H1 (cell line): ENCODE results near the gene PLA2G4E. TPM values are rescaled to one million over a fixed set of nuclear protein-coding genes. Genes with fewer than 3 reads are reported as not detected.

Experiments
- CTCF ChIA-PET: fragments of 300-600 bp; sonication (Branson Sonifier 250); formaldehyde crosslinking; loops from one replicate; lab custom pipeline; 2021; ENCODE audit not compliant: partially characterized antibody; lab: Charles Lee
- POLR2A ChIA-PET: fragments of 300-600 bp; sonication (Branson Sonifier 250); formaldehyde crosslinking; loops from one replicate; lab custom pipeline; 2021; ENCODE audit warnings: inconsistent platforms; ENCODE audit not compliant: partially characterized antibody; lab: Charles Lee
- DNase-seq, 2 experiments: peaks; one replicate each; pipeline versions ENCODE4 v3.0.0 to v3.0.0-alpha.2; 2010 to 2022; ENCODE audit warnings: low spot score in 2 of 2, low read depth in 1 of 2, mixed read lengths in 1 of 2
- FAIRE-seq: peaks from 2 replicates; lab custom pipeline; 2011; peaks lifted over from hg19 to GRCh38; lab: Jason Lieb, UNC
- H2AFZ ChIP-seq: 2 replicates; pipeline ENCODE4 v1.8.1; 2012; ENCODE audit warnings: low read length, inconsistent platforms
- H2AK5ac ChIP-seq: 2 replicates; pipeline ENCODE4 v1.6.1; 2013; ENCODE audit warnings: low read depth, low read length
- H2BK120ac ChIP-seq: replicated peaks from 2 replicates; pipeline ENCODE3; 2013; ENCODE audit warnings: low read depth, low read length, inconsistent platforms
- H2BK12ac ChIP-seq: 2 replicates; pipeline ENCODE4 v1.6.1; 2013; ENCODE audit warnings: low read depth, low read length
- H2BK15ac ChIP-seq: 2 replicates; pipeline ENCODE4 v1.6.1; 2013; ENCODE audit warnings: low read length
- H2BK20ac ChIP-seq: 2 replicates; pipeline ENCODE4 v1.6.1; 2013; ENCODE audit warnings: low read length
- H2BK5ac ChIP-seq: 2 replicates; pipeline ENCODE4 v1.6.1; 2013; ENCODE audit warnings: low read depth, low read length
- H3K14ac ChIP-seq: 2 replicates; pipeline ENCODE4 v1.6.1; 2013; ENCODE audit warnings: inconsistent platforms; ENCODE audit not compliant: insufficient read length
- H3K18ac ChIP-seq: 2 replicates; pipeline ENCODE4 v1.6.1; 2013; ENCODE audit warnings: low read length; ENCODE audit errors: extremely low read depth
- H3K23ac ChIP-seq: 2 replicates; pipeline ENCODE4 v1.6.1; 2013; ENCODE audit warnings: inconsistent platforms; ENCODE audit not compliant: insufficient read length
- H3K23me2 ChIP-seq: 2 replicates; pipeline ENCODE4 v1.6.1; 2013; ENCODE audit warnings: low read depth, low read length
- H3K27ac ChIP-seq: 2 replicates; pipeline ENCODE4 v1.6.1; 2011; ENCODE audit warnings: low read depth, low read length, inconsistent platforms
- H3K27me3 ChIP-seq, 4 experiments: replicated peaks in 1 of 4; 1 replicate in 1 of 4; 2 replicates in 3 of 4; pipeline versions ENCODE4 v1.6.1 to v1.8.1; 2011 to 2013; ENCODE audit warnings: low read length in 3 of 4, mild to moderate bottlenecking in 3 of 4, inconsistent platforms in 2 of 4, mixed read lengths in 2 of 4, moderate library complexity in 1 of 4; ENCODE audit not compliant: control insufficient read depth in 3 of 4, insufficient read depth in 3 of 4; ENCODE audit errors: extremely low read depth in 1 of 4
- H3K36me3 ChIP-seq, 4 experiments: 2 replicates each; pipeline versions ENCODE4 v1.6.1 to v1.8.1; 2011 to 2013; ENCODE audit warnings: mild to moderate bottlenecking in 4 of 4, low read length in 3 of 4, moderate library complexity in 2 of 4, control low read depth in 1 of 4, inconsistent platforms in 1 of 4; ENCODE audit not compliant: insufficient read depth in 4 of 4, control insufficient read depth in 2 of 4
- H3K4ac ChIP-seq: replicated peaks from 2 replicates; pipeline ENCODE3; 2013; ENCODE audit warnings: low read length, low read depth, mixed read lengths, inconsistent platforms; ENCODE audit not compliant: insufficient read length
- H3K4me1 ChIP-seq, 4 experiments: replicated peaks in 1 of 4; 1 replicate in 1 of 4; 2 replicates in 3 of 4; pipeline versions ENCODE4 v1.6.1 to v1.8.1; 2011 to 2013; ENCODE audit warnings: low read length in 3 of 4, inconsistent platforms in 2 of 4, mixed read lengths in 1 of 4; ENCODE audit not compliant: insufficient read depth in 4 of 4, control insufficient read depth in 3 of 4
- H3K4me2 ChIP-seq, 2 experiments: 2 replicates each; pipeline versions ENCODE4 v1.6.1 to v1.8.1; 2011 to 2013; ENCODE audit warnings: low read depth in 2 of 2, low read length in 2 of 2, control low read depth in 1 of 2, inconsistent platforms in 1 of 2, mild to moderate bottlenecking in 1 of 2; ENCODE audit not compliant: insufficient read depth in 1 of 2
- H3K4me3 ChIP-seq, 4 experiments: fragments of 200-600, 300-600 bp in 1 of 4; sonication (generic), shearing (Covaris generic), sonication (Bioruptor Twin) in 1 of 4; 2 replicates each; pipeline versions ENCODE4 v1.5.1 to v1.8.1; 2011 to 2016; ENCODE audit warnings: low read length in 4 of 4, low read depth in 3 of 4, control low read depth in 2 of 4, inconsistent platforms in 2 of 4, mild to moderate bottlenecking in 2 of 4, mixed read lengths in 1 of 4, moderate library complexity in 1 of 4; ENCODE audit not compliant: insufficient read depth in 2 of 4; ENCODE audit errors: extremely low read depth in 1 of 4
- H3K56ac ChIP-seq: replicated peaks from 2 replicates; pipeline ENCODE3; 2013; ENCODE audit warnings: low read depth, mild to moderate bottlenecking, mixed read lengths, low read length, inconsistent platforms; ENCODE audit not compliant: insufficient read length
- H3K79me1 ChIP-seq: 2 replicates; pipeline ENCODE4 v1.6.1; 2013; ENCODE audit warnings: low read depth, low read length, control low read depth
- H3K79me2 ChIP-seq, 2 experiments: 2 replicates each; pipeline versions ENCODE4 v1.6.1 to v1.8.1; 2012 to 2013; ENCODE audit warnings: low read length in 2 of 2, mild to moderate bottlenecking in 2 of 2, inconsistent platforms in 1 of 2; ENCODE audit not compliant: insufficient read depth in 2 of 2, control insufficient read depth in 1 of 2
- H3K9ac ChIP-seq, 4 experiments: replicated peaks in 1 of 4; 1 replicate in 1 of 4; 2 replicates in 3 of 4; pipeline versions ENCODE4 v1.6.1 to v1.8.1; 2011 to 2013; ENCODE audit warnings: low read depth in 3 of 4, low read length in 3 of 4, control low read depth in 2 of 4, mild to moderate bottlenecking in 2 of 4, moderate library complexity in 2 of 4, inconsistent platforms in 1 of 4; ENCODE audit errors: extremely low read depth in 1 of 4
- H3K9me3 ChIP-seq, 2 experiments: 2 replicates each; pipeline versions ENCODE4 v1.6.1 to v1.8.1; 2012 to 2013; ENCODE audit warnings: mild to moderate bottlenecking in 2 of 2, moderate library complexity in 2 of 2, control low read depth in 1 of 2, inconsistent platforms in 1 of 2, low read depth in 1 of 2, low read length in 1 of 2, mixed read lengths in 1 of 2; ENCODE audit not compliant: insufficient read depth in 2 of 2
- H4K20me1 ChIP-seq, 2 experiments: replicated peaks in 1 of 2; 2 replicates each; pipeline versions ENCODE3 to v1.8.1; 2011 to 2013; ENCODE audit warnings: inconsistent platforms in 2 of 2, low read length in 2 of 2, mild to moderate bottlenecking in 1 of 2; ENCODE audit not compliant: insufficient read depth in 2 of 2, control insufficient read depth in 1 of 2
- H4K5ac ChIP-seq: 2 replicates; pipeline ENCODE4 v1.6.1; 2013; ENCODE audit warnings: low read length, low read depth, mixed read lengths, inconsistent platforms; ENCODE audit not compliant: insufficient read length
- H4K8ac ChIP-seq: 2 replicates; pipeline ENCODE4 v1.8.0; 2013; ENCODE audit warnings: mild to moderate bottlenecking, moderate library complexity, low read length, inconsistent platforms; ENCODE audit not compliant: insufficient read depth; ENCODE audit errors: extremely low read depth
- H4K91ac ChIP-seq: replicated peaks from 2 replicates; pipeline ENCODE3; 2013; ENCODE audit warnings: low read length, mixed read lengths, inconsistent platforms; ENCODE audit not compliant: insufficient read length
- BACH1 ChIP-seq: IDR thresholded peaks from 2 replicates; pipeline ENCODE4 v1.6.1; 2012; ENCODE audit warnings: low read length, improper control_type of control experiment
- BCL11A ChIP-seq, 2 experiments: IDR thresholded peaks; one replicate each; pipeline ENCODE4 v1.6.1; 2011; ENCODE audit warnings: low read depth in 2 of 2, low read length in 2 of 2, mild to moderate bottlenecking in 2 of 2
- CHD2 ChIP-seq: IDR thresholded peaks from 2 replicates; pipeline ENCODE4 v1.6.1; 2012; ENCODE audit warnings: low read length, improper control_type of control experiment
- HDAC2 ChIP-seq, 2 experiments: fragments of 300-600 bp in 1 of 2; sonication (generic) in 1 of 2; IDR thresholded peaks; 2 replicates each; pipeline ENCODE4 v1.6.1; 2011 to 2012; ENCODE audit warnings: low read depth in 2 of 2, low read length in 2 of 2, mild to moderate bottlenecking in 2 of 2, moderate library complexity in 2 of 2, borderline replicate concordance in 1 of 2, inconsistent platforms in 1 of 2
- HDAC6 ChIP-seq: IDR thresholded peaks from one replicate; pipeline ENCODE4 v1.7.1; 2012; ENCODE audit warnings: low read depth, mild to moderate bottlenecking, inconsistent platforms, low read length, moderate library complexity
- KDM1A ChIP-seq: fragments of 200-600, 300-600 bp; sonication (generic); IDR thresholded peaks from 2 replicates; pipeline ENCODE4 v1.7.1; 2016; ENCODE audit warnings: mild to moderate bottlenecking, low read length, borderline replicate concordance
- POLR2AphosphoS5 ChIP-seq: IDR thresholded peaks from 2 replicates; pipeline ENCODE4 v1.6.1; 2011; ENCODE audit warnings: low read depth, low read length
- SP1 ChIP-seq: IDR thresholded peaks from 2 replicates; pipeline ENCODE4 v1.6.1; 2011; ENCODE audit warnings: low read depth, low read length
- SRF ChIP-seq: IDR thresholded peaks from 2 replicates; pipeline ENCODE4 v1.6.1; 2011; ENCODE audit warnings: mild to moderate bottlenecking, low read depth, low read length, moderate library complexity
- TBP ChIP-seq: IDR thresholded peaks from 2 replicates; pipeline ENCODE4 v1.6.1; 2011; ENCODE audit warnings: low read depth, low read length, improper control_type of control experiment
- ZNF274 ChIP-seq: IDR thresholded peaks from 2 replicates; pipeline ENCODE4 v1.7.0; 2012; ENCODE audit warnings: low read length, borderline replicate concordance; ENCODE audit errors: extremely low read depth
- WGBS, 2 experiments: shearing (Covaris generic) in 1 of 2; methylation state at CpG; one replicate each; pipeline versions ENCODE4 v1.1.6 to v1.1.7; 2013 to 2015; ENCODE audit warnings: low lambda C conversion rate in 2 of 2, mixed read lengths in 2 of 2, inconsistent platforms in 1 of 2, low coverage in 1 of 2, missing lambda C conversion rate in 1 of 2; ENCODE audit not compliant: insufficient replicate concordance in 2 of 2, insufficient coverage in 1 of 2, insufficient read length in 1 of 2; ENCODE audit errors: extremely low coverage in 1 of 2, missing lambda C conversion rate in 1 of 2; 5-methylcytosine and 5-hydroxymethylcytosine counted together
- polyA plus RNA-seq, 7 experiments: library from polyadenylated mRNA; depleted of rRNA in 3 of 7; stranded (reverse) in 5 of 7; unstranded in 2 of 7; fragments of >200 nt in 5 of 7; fragments of 200-250 nt in 2 of 7; gene quantifications; 1 replicate in 5 of 7; 2 replicates in 1 of 7; 4 replicates in 1 of 7; pipeline versions ENCODE4 v1.2.1 to v1.2.3, GENCODE V29; 2011 to 2013; ENCODE audit warnings: missing spikeins in 2 of 7, mixed read lengths in 2 of 7
- total RNA-seq: library from RNA; stranded (reverse); fragmentation: NEBNext Ultra II Directional; extraction: Animal tissue kit (Norgen Biotek cat#: 25700); gene quantifications from 2 replicates; pipeline ENCODE4 v1.2.1, GENCODE V29; 2021
- TF ChIP-seq, protein P1 (sequence below): IDR thresholded peaks from 2 replicates; pipeline ENCODE4 v1.6.1; 2012; ENCODE audit warnings: inconsistent platforms
- TF ChIP-seq, protein P2 (sequence below): IDR thresholded peaks from 2 replicates; pipeline ENCODE4 v1.6.1; 2011; ENCODE audit warnings: low read length, improper control_type of control experiment

Gene PLA2G4E
- total and polyA plus RNA-seq, 2 of the 8 experiments (the other 6 are each of a cell fraction or from before 2014, with no cell fraction given), result 0.03 TPM; not detected in 1

DNA sequence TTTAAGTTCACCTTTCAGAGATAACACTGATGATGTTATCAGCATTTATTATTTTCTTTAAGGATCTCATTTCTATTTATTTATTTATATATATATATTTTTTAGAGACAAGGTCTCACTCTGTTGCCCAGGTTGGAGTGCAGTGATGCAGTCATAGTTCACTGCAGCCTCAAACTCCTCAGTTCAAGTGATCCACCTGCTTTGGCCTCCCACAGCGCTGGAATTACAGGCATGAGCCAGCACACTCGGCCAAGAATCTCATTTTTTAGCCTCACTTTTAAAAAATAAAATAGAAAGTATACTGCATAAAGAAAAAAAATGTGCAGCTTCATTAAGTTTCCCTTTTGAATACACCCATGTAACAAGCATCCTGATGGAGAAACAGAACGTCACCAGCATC is 37.9 kb upstream of the PLA2G4E start:
- no peak for DNase-seq
- WGBS, 2 experiments, result 85% methylated on average over 3 of the region's 3 CpGs; no CpG with 5 or more reads in 1 of the 2 experiments
- H3K4me1 ChIP-seq, result no peaks in the 10 kb centered on the region
- TF ChIP-seq POLR2AphosphoS5 (no peak), SRF (no peak), TBP (no peak), SP1 (no peak), ZNF274 (no peak), CHD2 (no peak), HDAC6 (no peak), HDAC2 (IDR thresholded peaks at IDR 0.05; ENCODE audit: borderline replicate concordance in 1 of 2, low read depth in 2 of 2, low read length in 2 of 2) (no peak), KDM1A (no peak), BCL11A (IDR thresholded peaks at IDR 0.05; ENCODE audit: low read depth in 2 of 2, low read length in 2 of 2) (no peak), BACH1 (no peak)
- TF ChIP-seq, protein P1, sequence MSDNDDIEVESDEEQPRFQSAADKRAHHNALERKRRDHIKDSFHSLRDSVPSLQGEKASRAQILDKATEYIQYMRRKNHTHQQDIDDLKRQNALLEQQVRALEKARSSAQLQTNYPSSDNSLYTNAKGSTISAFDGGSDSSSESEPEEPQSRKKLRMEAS, result no peak
- TF ChIP-seq, protein P2, sequence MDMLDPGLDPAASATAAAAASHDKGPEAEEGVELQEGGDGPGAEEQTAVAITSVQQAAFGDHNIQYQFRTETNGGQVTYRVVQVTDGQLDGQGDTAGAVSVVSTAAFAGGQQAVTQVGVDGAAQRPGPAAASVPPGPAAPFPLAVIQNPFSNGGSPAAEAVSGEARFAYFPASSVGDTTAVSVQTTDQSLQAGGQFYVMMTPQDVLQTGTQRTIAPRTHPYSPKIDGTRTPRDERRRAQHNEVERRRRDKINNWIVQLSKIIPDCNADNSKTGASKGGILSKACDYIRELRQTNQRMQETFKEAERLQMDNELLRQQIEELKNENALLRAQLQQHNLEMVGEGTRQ, result no peak

More for the DNA sequence above, 37.9 kb upstream of the PLA2G4E start:
- H3K79me2 ChIP-seq, result no peaks in the 10 kb centered on the region
- H3K79me1 ChIP-seq, result no peaks in the 10 kb centered on the region
- H4K5ac ChIP-seq, result no peak overlapping the region
- no peak overlapping the region for H2BK12ac ChIP-seq
- no peak overlapping the region for H2BK15ac ChIP-seq
- no peak overlapping the region for H2AK5ac ChIP-seq
- no peak overlapping the region for H2BK5ac ChIP-seq
- H3K23ac ChIP-seq, result no peak overlapping the region
- H3K27me3 ChIP-seq, result no peaks in the 10 kb centered on the region; a peak in 1 of 7 replicates
- H2AFZ ChIP-seq, result no peak overlapping the region
- no peak overlapping the region for H3K9ac ChIP-seq
- no peak overlapping the region for H3K14ac ChIP-seq
- H3K23me2 ChIP-seq, result no peaks in the 10 kb centered on the region
- no peak overlapping the region for H3K4me3 ChIP-seq
- no peak overlapping the region for H4K8ac ChIP-seq
- FAIRE-seq, result no peak
- CTCF ChIA-PET, result interaction anchor here (1.2 to 17.2 kb wide), 6 partner anchors 25 to 88 kb away, joined by 3 to 425 read pairs (median 137); no protein-coding TSS in a partner anchor
- H2BK20ac ChIP-seq, result no peak overlapping the region
- no peak overlapping the region for H3K18ac ChIP-seq
- no peak overlapping the region for H3K27ac ChIP-seq
- H4K91ac ChIP-seq, result no peak overlapping the region
- no peak overlapping the region for H2BK120ac ChIP-seq
- no peak overlapping the region for H3K4me2 ChIP-seq
- H3K9me3 ChIP-seq, result no peaks in the 10 kb centered on the region
- no peak overlapping the region for H3K4ac ChIP-seq
- no peak overlapping the region for H3K56ac ChIP-seq
- H4K20me1 ChIP-seq, result no peaks in the 10 kb centered on the region
- POLR2A ChIA-PET, result no interaction called here
- H3K36me3 ChIP-seq, result no peaks in the 10 kb centered on the region
